K562 (cell line): Measurements from ENCODE around the gene CALML3. TPM values are rescaled to one million over a fixed set of nuclear protein-coding genes. Genes with fewer than 3 reads are reported as not detected.

ENCODE experiments used
- ATAC-seq: fragments of 200-7000 bp; cut with Tn5 transposase; 3 replicates; pipeline ENCODE4 v1.9.1; 2020; ENCODE audit warnings: moderate library complexity
- BruUV-seq: library from RNA; stranded (reverse); fragments of 400-500 nt; replicated peaks from 2 replicates; lab custom pipeline; 2021; lab: Mats Ljungman, UMichigan
- CTCF ChIA-PET: fragments of 300-600 bp; formaldehyde crosslinking; extraction: SDS; loops from one replicate; lab custom pipeline; 2021; ENCODE audit warnings: low intra/inter-chr PET ratio; lab: Yijun Ruan, JAX
- POLR2A ChIA-PET: fragments of 300-600, 350-650 bp; sonication (Branson Sonifier 250); formaldehyde crosslinking; extraction: SDS; loops from one replicate; lab custom pipeline; 2021; ENCODE audit warnings: antibody characterized with exemption, inconsistent platforms; lab: Yijun Ruan, JAX
- DNase-seq, 4 experiments: peaks; one replicate each; pipeline versions ENCODE4 v3.0.0 to v3.0.0-alpha.2; 2011 to 2018; ENCODE audit warnings: low spot score in 3 of 4, mixed read lengths in 3 of 4; ENCODE audit errors: extremely low read depth in 1 of 4
- FAIRE-seq: peaks from 2 replicates; lab custom pipeline; 2011; peaks lifted over from hg19 to GRCh38; lab: Jason Lieb, UNC
- H2AFZ ChIP-seq: 2 replicates; pipeline ENCODE4 v1.6.0; 2011; ENCODE audit warnings: low read depth, low read length, control low read depth, inconsistent platforms
- H3K27ac ChIP-seq: fragments of 200-600 bp; 3 replicates; pipeline ENCODE4 v1.8.0; 2011; ENCODE audit warnings: low read depth, mild to moderate bottlenecking, control low read depth, inconsistent platforms, low read length, moderate library complexity, mixed read lengths; ENCODE audit errors: extremely low read depth
- H3K27me3 ChIP-seq, 2 experiments: fragments of 300-600 bp in 1 of 2; 2 replicates in 1 of 2; 3 replicates in 1 of 2; pipeline versions ENCODE4 v1.6.0 to v1.8.0; 2011; ENCODE audit warnings: inconsistent platforms in 2 of 2, low read length in 2 of 2, mild to moderate bottlenecking in 1 of 2, mixed read lengths in 1 of 2, moderate library complexity in 1 of 2; ENCODE audit not compliant: control insufficient read depth in 2 of 2, insufficient read depth in 2 of 2
- H3K36me3 ChIP-seq: fragments of 300-600 bp; 3 replicates; pipeline ENCODE4 v1.8.0; 2011; ENCODE audit warnings: mild to moderate bottlenecking, low read length, inconsistent platforms; ENCODE audit not compliant: control insufficient read depth, insufficient read depth
- H3K4me1 ChIP-seq, 2 experiments: fragments of 200-600 bp in 1 of 2; replicated peaks in 1 of 2; 2 replicates in 1 of 2; 3 replicates in 1 of 2; pipeline versions ENCODE4 v1.5.1 to v1.8.0; 2011; ENCODE audit warnings: inconsistent platforms in 2 of 2, low read length in 2 of 2, mild to moderate bottlenecking in 1 of 2, mixed read lengths in 1 of 2, moderate library complexity in 1 of 2; ENCODE audit not compliant: control insufficient read depth in 2 of 2, insufficient read depth in 2 of 2
- H3K4me2 ChIP-seq: 2 replicates; pipeline ENCODE4 v1.6.1; 2011; ENCODE audit warnings: low read length, control low read depth, inconsistent platforms, mixed read lengths; ENCODE audit not compliant: insufficient read depth
- H3K4me3 ChIP-seq: fragments of 200-600 bp; sonication (generic), shearing (Covaris generic); 2 replicates; pipeline ENCODE4 v1.5.1; 2016; ENCODE audit warnings: control low read depth, inconsistent platforms
- H3K79me2 ChIP-seq: fragments of 200-600 bp; 3 replicates; pipeline ENCODE4 v1.8.0; 2011; ENCODE audit warnings: low read length, inconsistent platforms; ENCODE audit not compliant: control insufficient read depth, insufficient read depth
- H3K9ac ChIP-seq, 2 experiments: 2 replicates each; pipeline versions ENCODE4 v1.6.0 to v1.6.1; 2011; ENCODE audit warnings: low read depth in 2 of 2, low read length in 2 of 2, control low read depth in 1 of 2, inconsistent platforms in 1 of 2, mild to moderate bottlenecking in 1 of 2, mixed read lengths in 1 of 2; ENCODE audit not compliant: insufficient read depth in 1 of 2
- H3K9me1 ChIP-seq: one replicate; pipeline ENCODE4 v1.6.0; 2011; ENCODE audit warnings: inconsistent platforms, mild to moderate bottlenecking, low read length, moderate library complexity; ENCODE audit not compliant: control insufficient read depth, insufficient read depth
- H3K9me3 ChIP-seq: replicated peaks from 2 replicates; pipeline ENCODE4 v1.5.1; 2011; ENCODE audit warnings: low read depth, low read length, inconsistent platforms; ENCODE audit not compliant: control insufficient read depth, insufficient read depth
- H4K20me1 ChIP-seq: replicated peaks from 2 replicates; pipeline ENCODE4 v1.6.1; 2011; ENCODE audit warnings: low read length, inconsistent platforms, mixed read lengths; ENCODE audit not compliant: control insufficient read depth, insufficient read depth
- FUS ChIP-seq: fragments of 200-400 bp; formaldehyde crosslinking; optimal IDR thresholded peaks from 2 replicates; pipeline ENCODE3; 2017; ENCODE audit warnings: low read depth, low read length
- KAT8 ChIP-seq: fragments of 450-650 bp; IDR thresholded peaks from 2 replicates; pipeline ENCODE4 v1.6.1; 2016; ENCODE audit warnings: low read depth, mild to moderate bottlenecking
- SETDB1 ChIP-seq: IDR thresholded peaks from one replicate; pipeline ENCODE4 v1.6.1; 2012; ENCODE audit warnings: low read length, control low read depth, inconsistent platforms
- ZNF184 ChIP-seq: sonication (generic); formaldehyde crosslinking; IDR thresholded peaks from 2 replicates; pipeline ENCODE4 v1.5.0; 2020; ENCODE audit warnings: missing genetic modification reagents
- ZNF212 ChIP-seq: fragments of 450-650 bp; formaldehyde crosslinking; IDR thresholded peaks from 2 replicates; pipeline ENCODE4 v1.4.0; 2020; ENCODE audit warnings: mild to moderate bottlenecking
- WGBS: fragments of 100-300 bp; shearing (Covaris generic); methylation state at CpG from one replicate; pipeline ENCODE4 v1.1.6; 2016; ENCODE audit warnings: low coverage, mixed read lengths; ENCODE audit not compliant: insufficient coverage; ENCODE audit errors: missing lambda C conversion rate; 5-methylcytosine and 5-hydroxymethylcytosine counted together
- in situ Hi-C: fragments of 300-500 bp; cut with MboI; formaldehyde crosslinking; loops from 4 replicates; pipeline ENCODE4 v1.15.0; 2018; ENCODE audit warnings: inconsistent platforms, mixed read lengths
- intact Hi-C: fragments of 100-400 bp; cut with micrococcal nuclease; formaldehyde crosslinking; loops from 2 replicates; pipeline ENCODE4 v1.14.2; 2022
- polyA plus RNA-seq, 8 experiments: library from polyadenylated mRNA; depleted of rRNA in 4 of 8; stranded (reverse) in 5 of 8; unstranded in 3 of 8; fragments of >200 nt; fragmentation: Nextera tagmentation in 2 of 8; fragmentation: Illumina TruSeq in 1 of 8; extraction: Ambion mirVana in 2 of 8; extraction: Trizol in 1 of 8; gene quantifications; 2 replicates each; pipeline versions ENCODE4 v1.2.1 to v1.2.3, GENCODE V29; 2011 to 2014; ENCODE audit warnings: inconsistent platforms in 1 of 8, missing spikeins in 1 of 8
- total RNA-seq, 7 experiments: library from RNA; depleted of rRNA in 6 of 7; stranded (reverse); fragments of >200 nt in 6 of 7; fragmentation: Illumina TruSeq in 2 of 7; extraction: Trizol in 2 of 7; gene quantifications; 2 replicates each; pipeline versions ENCODE4 v1.2.1 to v1.2.3, GENCODE V29; 2011 to 2021; ENCODE audit warnings: low replicate concordance in 1 of 7
- TF ChIP-seq, protein P1 (sequence below): fragments of 250-450 bp; sonication (Bioruptor Pico); IDR thresholded peaks from 2 replicates; pipeline ENCODE4 v1.8.0; 2021; ENCODE audit warnings: mild to moderate bottlenecking, moderate library complexity
- TF ChIP-seq, protein P2 (sequence below): fragments of 250-450 bp; sonication (Bioruptor Pico); IDR thresholded peaks from 2 replicates; pipeline ENCODE4 v1.9.0; 2021; ENCODE audit warnings: mild to moderate bottlenecking, inconsistent platforms
- TF ChIP-seq, protein P3 (sequence below): IDR thresholded peaks from 2 replicates; pipeline ENCODE4 v1.6.1; 2011; ENCODE audit warnings: borderline replicate concordance, low read depth, mild to moderate bottlenecking, moderate library complexity, low read length; ENCODE audit not compliant: insufficient read depth, poor library complexity, severe bottlenecking
- TF ChIP-seq, protein P4 (sequence below), 2 experiments: IDR thresholded peaks in 1 of 2; conservative IDR thresholded peaks in 1 of 2; 2 replicates each; pipeline ENCODE4 v1.6.1; 2016; ENCODE audit warnings: low read depth in 2 of 2, mild to moderate bottlenecking in 1 of 2, missing compliant biosample characterization in 1 of 2, missing genetic modification characterization in 1 of 2, moderate library complexity in 1 of 2

The CALML3 gene
- total and polyA plus RNA-seq, 9 of the 15 experiments (the other 6 are each of a cell fraction or from before 2014, with no cell fraction given): not detected

DNA sequence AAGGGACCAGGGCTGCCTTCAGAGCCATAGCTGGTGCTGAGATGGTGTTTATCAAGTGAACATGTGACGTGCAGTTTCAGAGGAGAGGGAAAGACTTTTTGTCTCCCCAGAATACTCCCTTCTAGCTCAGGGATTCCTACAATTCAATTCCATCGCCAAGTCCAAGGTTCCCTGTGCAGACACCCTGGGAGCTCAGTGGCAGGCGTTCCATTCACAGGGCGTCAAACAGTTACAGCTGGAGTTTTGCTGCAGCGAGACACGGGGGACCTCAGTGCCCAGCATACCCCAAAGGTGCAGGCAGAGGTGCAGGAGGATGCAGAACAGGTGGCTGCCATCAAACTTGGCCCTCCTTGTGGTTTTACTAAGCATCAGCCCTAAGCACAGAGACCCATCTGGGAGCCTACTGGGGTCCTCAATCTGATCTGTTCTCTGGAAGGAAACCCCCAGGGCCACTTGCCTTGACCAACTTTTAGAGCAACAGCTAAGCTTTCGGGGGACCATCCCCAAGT, 24.5 kb upstream of the CALML3 start:
- H3K4me1 ChIP-seq: peaks cover 15 to 44% of the 10 kb centered on the region in 2 experiments
- H3K27ac ChIP-seq: no peak overlapping the region
- no peak overlapping the region for H3K4me3 ChIP-seq
- H3K79me2 ChIP-seq: no peaks in the 10 kb centered on the region
- FAIRE-seq (no peak), ATAC-seq (no peak), DNase-seq (no peak)
- no peaks in the 10 kb centered on the region for H3K9me1 ChIP-seq
- WGBS: 21% methylated on average over 7 of the region's 7 CpGs
- intact Hi-C loops: no loop called here
- no TSS peak for BruUV-seq
- ChIA-PET POLR2A (interaction anchor here (0.6 to 2.1 kb wide), 5 partner anchors 10 to 464 kb away, joined by 3 to 8 read pairs (median 3); no protein-coding TSS in a partner anchor), CTCF (no interaction called here)
- in situ Hi-C loops: no loop called here
- H3K4me2 ChIP-seq: no peak overlapping the region
- no peaks in the 10 kb centered on the region; the same call in 1 of the 2 replicates for H4K20me1 ChIP-seq
- H3K9me3 ChIP-seq: no peaks in the 10 kb centered on the region
- H3K27me3 ChIP-seq: peaks cover 0 to 23% of the 10 kb centered on the region in 2 experiments; a peak in 3 of 5 replicates
- H3K9ac ChIP-seq: no peak overlapping the region; a peak in 1 of 4 replicates
- no peaks in the 10 kb centered on the region for H3K36me3 ChIP-seq
- no peak overlapping the region for H2AFZ ChIP-seq
- no peak for TF ChIP-seq KAT8
- no peak for TF ChIP-seq FUS
- TF ChIP-seq ZNF184 (CRISPR knock-in tag): no peak
- TF ChIP-seq, protein P1, sequence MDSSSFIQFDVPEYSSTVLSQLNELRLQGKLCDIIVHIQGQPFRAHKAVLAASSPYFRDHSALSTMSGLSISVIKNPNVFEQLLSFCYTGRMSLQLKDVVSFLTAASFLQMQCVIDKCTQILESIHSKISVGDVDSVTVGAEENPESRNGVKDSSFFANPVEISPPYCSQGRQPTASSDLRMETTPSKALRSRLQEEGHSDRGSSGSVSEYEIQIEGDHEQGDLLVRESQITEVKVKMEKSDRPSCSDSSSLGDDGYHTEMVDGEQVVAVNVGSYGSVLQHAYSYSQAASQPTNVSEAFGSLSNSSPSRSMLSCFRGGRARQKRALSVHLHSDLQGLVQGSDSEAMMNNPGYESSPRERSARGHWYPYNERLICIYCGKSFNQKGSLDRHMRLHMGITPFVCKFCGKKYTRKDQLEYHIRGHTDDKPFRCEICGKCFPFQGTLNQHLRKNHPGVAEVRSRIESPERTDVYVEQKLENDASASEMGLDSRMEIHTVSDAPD (CRISPR knock-in tag): no peak
- TF ChIP-seq SETDB1: no peak
- TF ChIP-seq, protein P2, sequence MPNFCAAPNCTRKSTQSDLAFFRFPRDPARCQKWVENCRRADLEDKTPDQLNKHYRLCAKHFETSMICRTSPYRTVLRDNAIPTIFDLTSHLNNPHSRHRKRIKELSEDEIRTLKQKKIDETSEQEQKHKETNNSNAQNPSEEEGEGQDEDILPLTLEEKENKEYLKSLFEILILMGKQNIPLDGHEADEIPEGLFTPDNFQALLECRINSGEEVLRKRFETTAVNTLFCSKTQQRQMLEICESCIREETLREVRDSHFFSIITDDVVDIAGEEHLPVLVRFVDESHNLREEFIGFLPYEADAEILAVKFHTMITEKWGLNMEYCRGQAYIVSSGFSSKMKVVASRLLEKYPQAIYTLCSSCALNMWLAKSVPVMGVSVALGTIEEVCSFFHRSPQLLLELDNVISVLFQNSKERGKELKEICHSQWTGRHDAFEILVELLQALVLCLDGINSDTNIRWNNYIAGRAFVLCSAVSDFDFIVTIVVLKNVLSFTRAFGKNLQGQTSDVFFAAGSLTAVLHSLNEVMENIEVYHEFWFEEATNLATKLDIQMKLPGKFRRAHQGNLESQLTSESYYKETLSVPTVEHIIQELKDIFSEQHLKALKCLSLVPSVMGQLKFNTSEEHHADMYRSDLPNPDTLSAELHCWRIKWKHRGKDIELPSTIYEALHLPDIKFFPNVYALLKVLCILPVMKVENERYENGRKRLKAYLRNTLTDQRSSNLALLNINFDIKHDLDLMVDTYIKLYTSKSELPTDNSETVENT (CRISPR knock-in tag): no peak
- TF ChIP-seq, protein P3, sequence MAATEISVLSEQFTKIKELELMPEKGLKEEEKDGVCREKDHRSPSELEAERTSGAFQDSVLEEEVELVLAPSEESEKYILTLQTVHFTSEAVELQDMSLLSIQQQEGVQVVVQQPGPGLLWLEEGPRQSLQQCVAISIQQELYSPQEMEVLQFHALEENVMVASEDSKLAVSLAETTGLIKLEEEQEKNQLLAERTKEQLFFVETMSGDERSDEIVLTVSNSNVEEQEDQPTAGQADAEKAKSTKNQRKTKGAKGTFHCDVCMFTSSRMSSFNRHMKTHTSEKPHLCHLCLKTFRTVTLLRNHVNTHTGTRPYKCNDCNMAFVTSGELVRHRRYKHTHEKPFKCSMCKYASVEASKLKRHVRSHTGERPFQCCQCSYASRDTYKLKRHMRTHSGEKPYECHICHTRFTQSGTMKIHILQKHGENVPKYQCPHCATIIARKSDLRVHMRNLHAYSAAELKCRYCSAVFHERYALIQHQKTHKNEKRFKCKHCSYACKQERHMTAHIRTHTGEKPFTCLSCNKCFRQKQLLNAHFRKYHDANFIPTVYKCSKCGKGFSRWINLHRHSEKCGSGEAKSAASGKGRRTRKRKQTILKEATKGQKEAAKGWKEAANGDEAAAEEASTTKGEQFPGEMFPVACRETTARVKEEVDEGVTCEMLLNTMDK: no peak
- TF ChIP-seq, protein P4, sequence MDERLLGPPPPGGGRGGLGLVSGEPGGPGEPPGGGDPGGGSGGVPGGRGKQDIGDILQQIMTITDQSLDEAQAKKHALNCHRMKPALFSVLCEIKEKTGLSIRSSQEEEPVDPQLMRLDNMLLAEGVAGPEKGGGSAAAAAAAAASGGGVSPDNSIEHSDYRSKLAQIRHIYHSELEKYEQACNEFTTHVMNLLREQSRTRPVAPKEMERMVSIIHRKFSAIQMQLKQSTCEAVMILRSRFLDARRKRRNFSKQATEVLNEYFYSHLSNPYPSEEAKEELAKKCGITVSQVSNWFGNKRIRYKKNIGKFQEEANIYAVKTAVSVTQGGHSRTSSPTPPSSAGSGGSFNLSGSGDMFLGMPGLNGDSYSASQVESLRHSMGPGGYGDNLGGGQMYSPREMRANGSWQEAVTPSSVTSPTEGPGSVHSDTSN (CRISPR knock-in tag; IDR thresholded peaks at IDR 0.05; ENCODE audit: low read depth): no peak
- TF ChIP-seq, protein P4 (tag; conservative IDR thresholded peaks at IDR 0.05; ENCODE audit: low read depth): no peak
- no peak for TF ChIP-seq ZNF212 (CRISPR knock-in tag)
